Measurements from ENCODE around the gene GATAD1.
"Not testable (repeated sequence)": the region's sequence is repeated elsewhere in the genome, so short reads cannot be mapped to it uniquely, and the experiment has no call there.

The GATAD1 gene

DNA sequence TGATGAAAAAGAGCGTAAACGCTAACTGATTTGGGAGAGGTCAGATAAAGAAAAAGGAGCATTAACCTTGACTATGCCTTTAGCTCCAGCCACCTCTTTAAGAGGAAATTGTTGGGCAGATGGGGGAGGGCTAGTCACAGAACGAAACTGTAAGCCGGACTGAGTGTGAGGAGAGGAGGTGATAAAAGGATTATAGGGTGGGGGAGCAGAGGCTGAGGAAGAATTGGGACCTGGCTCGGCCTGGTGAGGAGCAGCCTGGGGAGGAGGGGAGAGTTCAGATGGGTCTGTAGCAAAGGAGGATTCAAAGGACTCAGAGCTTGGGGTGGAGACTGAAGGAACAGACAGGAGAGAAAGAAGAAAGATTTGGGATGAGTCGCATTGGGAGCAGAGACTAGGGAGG, 36.3 kb downstream of the GATAD1 start:
- DNase-seq (ENCODE audit: low read depth in 2 of 2) = not testable (repeated sequence)

DNA sequence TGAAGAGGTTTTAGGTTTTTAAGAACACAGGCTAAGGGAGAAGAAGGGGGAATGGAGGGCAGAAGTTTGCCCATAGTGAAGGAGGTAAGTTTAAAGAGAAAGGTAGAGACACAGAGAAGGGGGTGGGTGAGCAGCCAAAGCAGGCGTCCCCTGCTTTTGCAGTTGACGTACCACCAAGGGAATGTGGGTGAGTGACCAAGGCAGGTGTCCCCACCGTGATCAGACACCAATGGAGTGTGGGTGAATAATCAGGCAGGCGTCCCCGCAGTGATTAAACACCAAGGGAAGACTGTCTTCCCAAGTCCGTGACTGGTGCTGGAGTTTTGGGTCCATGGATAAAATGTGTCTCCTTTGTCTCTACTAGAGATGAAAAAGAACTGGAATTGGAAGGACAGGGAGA, 36.9 kb downstream of the GATAD1 start:
- DNase-seq (ENCODE audit: low read depth in 2 of 2) = not testable (repeated sequence)

- no peak for DNase-seq (ENCODE audit: low read depth in 2 of 2)
These were observed 38.1 kb downstream of the GATAD1 start for GRCh38 chr7:92485267-92485892.

DNA sequence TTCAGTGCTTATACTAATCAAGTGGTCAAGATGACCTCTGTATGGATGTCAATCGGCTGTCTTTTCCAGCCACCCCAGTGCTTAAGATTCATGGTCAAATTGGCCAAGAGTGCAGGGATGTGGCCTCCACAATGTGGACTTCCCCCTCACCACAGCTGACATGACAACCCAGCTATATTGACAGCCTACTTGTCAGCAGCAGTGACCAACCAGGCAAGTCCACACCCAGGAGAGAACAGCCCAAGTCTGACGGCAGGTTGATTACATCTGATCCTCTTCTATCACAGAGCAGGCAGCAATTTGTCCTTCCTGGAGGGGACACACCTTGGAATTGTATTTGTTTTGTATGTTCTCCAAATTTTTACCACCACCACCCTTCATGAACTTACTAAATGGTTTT, 38.7 kb downstream of the GATAD1 start:
- no peak for DNase-seq (ENCODE audit: low read depth in 2 of 2)

DNA sequence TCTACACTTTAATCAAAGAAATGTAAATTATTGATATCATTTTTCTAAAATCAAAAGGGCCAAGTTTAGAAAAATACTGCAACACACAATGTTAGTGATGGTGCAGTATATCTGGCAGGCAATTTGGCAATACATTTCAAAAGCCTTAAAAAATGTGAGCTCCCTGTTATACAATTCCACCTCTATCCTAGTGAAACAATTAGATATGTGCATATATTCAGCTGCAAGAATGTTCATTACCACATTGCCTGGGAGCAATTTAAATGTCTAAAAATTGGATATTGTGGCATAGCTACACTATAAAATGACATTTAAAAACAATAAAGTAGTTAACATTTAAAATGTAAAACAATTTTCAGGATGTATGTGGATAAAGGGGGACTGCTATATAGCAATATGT, 40.5 kb downstream of the GATAD1 start:
- DNase-seq (ENCODE audit: low read depth in 2 of 2) = no peak

GRCh38 chr7:92489634-92490033, 42.4 kb downstream of the GATAD1 start:
- DNase-seq (ENCODE audit: low read depth in 2 of 2) = no peak

- no peak for DNase-seq (ENCODE audit: low read depth in 2 of 2)
These were observed 49.6 kb downstream of the GATAD1 start for GRCh38 chr7:92496876-92497275.

DNA sequence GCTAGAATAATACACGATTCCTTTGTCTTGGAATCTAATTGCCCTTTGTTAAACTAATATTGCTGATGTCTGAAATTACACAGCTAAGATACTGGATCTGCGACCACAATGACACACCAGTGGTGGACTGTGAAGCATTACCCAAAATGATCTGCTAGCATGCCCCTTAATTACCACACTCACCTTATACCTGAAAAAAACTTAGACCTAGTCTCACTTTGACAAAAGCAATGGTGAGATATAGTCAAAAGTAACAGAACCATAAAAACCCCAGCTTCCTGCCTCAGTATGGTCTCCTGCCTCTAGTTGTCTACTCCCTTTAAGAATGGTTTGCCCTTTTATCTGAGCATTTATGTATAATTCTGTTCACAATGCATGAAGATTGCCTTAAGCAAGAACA, 51.3 kb downstream of the GATAD1 start:
- DNase-seq (ENCODE audit: low read depth in 2 of 2) = no peak

DNA sequence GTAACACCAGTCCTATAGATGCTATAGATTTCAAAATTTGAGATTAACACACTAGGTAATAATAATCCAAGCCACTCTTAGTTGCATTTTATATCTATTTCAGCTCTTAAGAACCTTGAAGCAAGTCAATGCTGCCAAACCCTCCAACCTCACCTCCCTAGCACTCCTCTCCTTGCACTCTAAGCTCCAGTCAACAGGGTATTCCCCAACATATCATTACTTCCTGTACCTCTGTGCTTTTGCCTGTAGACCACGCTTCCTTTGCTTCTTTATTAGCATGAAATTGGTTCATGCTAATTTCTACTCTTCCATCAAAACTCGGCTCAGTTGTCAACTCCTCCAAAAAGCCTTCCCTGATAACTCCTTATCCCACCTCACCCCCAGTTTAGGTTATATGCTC, 56.5 kb downstream of the GATAD1 start:
- DNase-seq (ENCODE audit: low read depth in 2 of 2) = no peak

DNA sequence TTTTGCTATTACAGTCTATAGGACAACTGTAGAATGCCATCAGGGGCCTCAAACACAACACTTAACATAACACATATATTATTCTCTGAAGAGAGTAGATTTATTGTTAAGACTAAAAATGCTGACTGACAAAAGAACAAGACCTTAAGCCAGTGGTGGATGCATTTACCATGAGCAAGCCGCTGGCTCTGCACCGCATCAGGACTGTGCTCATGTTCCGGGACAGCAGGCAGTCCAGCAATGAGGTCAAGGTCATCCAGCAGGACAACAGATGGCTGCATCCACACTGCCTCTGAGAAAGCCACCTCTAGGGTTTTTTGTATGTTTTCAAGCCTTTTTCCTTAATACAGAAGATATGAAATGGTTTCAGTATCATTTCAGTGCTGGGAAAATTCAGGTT, 57.3 kb downstream of the GATAD1 start:
- DNase-seq (ENCODE audit: low read depth in 2 of 2) = no peak

GRCh38 chr7:92506363-92506762, 59.1 kb downstream of the GATAD1 start:
- no peak for DNase-seq (ENCODE audit: low read depth in 2 of 2)

GRCh38 chr7:92508946-92509345, 61.7 kb downstream of the GATAD1 start:
- DNase-seq (ENCODE audit: low read depth in 2 of 2) = no peak

Measured in stimulated activated CD4-positive, alpha-beta T cell treated with anti-CD3 and anti-CD28 coated beads, Interleukin-1b, Interleukin-23, amount 100 ng/mL, for 4 hours (primary cell).